Measurements from ENCODE around the gene ZNF804A. TPM values are rescaled to one million over a fixed set of nuclear protein-coding genes. Genes with fewer than 3 reads are reported as not detected.
"Not testable (repeated sequence)": the region's sequence is repeated elsewhere in the genome, so short reads cannot be mapped to it uniquely, and the experiment has no call there.

The ZNF804A gene
- total and polyA plus RNA-seq, 2 experiments from 2014 or later = 0.65 to 0.70 TPM

GRCh38 chr2:184734338-184734737 is 136.0 kb downstream of the ZNF804A start:
- Histone ChIP-seq H2AFZ (no peak overlapping the region), H3K79me2 (ENCODE audit: insufficient read depth) (no peaks in the 10 kb centered on the region), H3K9ac (no peak overlapping the region), H3K4me1 (ENCODE audit: insufficient read depth) (no peaks in the 10 kb centered on the region), H4K20me1 (ENCODE audit: insufficient read depth) (no peaks in the 10 kb centered on the region), H3K27me3 (replicated peaks; ENCODE audit: insufficient read depth) (no peaks in the 10 kb centered on the region), H3K9me3 (ENCODE audit: low read depth) (no peaks in the 10 kb centered on the region), H3K4me2 (ENCODE audit: unreplicated experiment) (no peak overlapping the region), H3F3A (ENCODE audit: insufficient read depth) (no peaks in the 10 kb centered on the region), H3K9me2 (ENCODE audit: insufficient read depth) (no peaks in the 10 kb centered on the region), H3K4me3 (no peak overlapping the region), H3K27ac (no peak overlapping the region), H3K36me3 (ENCODE audit: low read depth) (no peaks in the 10 kb centered on the region)
- DNase-seq = peak; percentile 31
- in situ Hi-C loops (cut with MboI) = no loop called here
- TF ChIP-seq EZH2 (IDR thresholded peaks at IDR 0.05; ENCODE audit: insufficient read depth, poor library complexity, severe bottlenecking) = no peak
- no peak for TF ChIP-seq EZH2phosphoT487 (IDR thresholded peaks at IDR 0.05; ENCODE audit: insufficient read depth, low read depth)

GRCh38 chr2:184735611-184736010 is 137.3 kb downstream of the ZNF804A start:
- in situ Hi-C loops (cut with MboI) = no loop called here
- Histone ChIP-seq H3K9me3 (ENCODE audit: low read depth) (no peaks in the 10 kb centered on the region), H3K27ac (no peak overlapping the region), H3K9ac (no peak overlapping the region), H3K4me1 (ENCODE audit: insufficient read depth) (no peaks in the 10 kb centered on the region), H3K36me3 (ENCODE audit: low read depth) (no peaks in the 10 kb centered on the region), H3K27me3 (replicated peaks; ENCODE audit: insufficient read depth) (no peaks in the 10 kb centered on the region), H3K79me2 (ENCODE audit: insufficient read depth) (no peaks in the 10 kb centered on the region), H3K9me2 (ENCODE audit: insufficient read depth) (no peaks in the 10 kb centered on the region), H3K4me3 (no peak overlapping the region), H3F3A (ENCODE audit: insufficient read depth) (no peaks in the 10 kb centered on the region), H2AFZ (no peak overlapping the region), H3K4me2 (ENCODE audit: unreplicated experiment) (no peak overlapping the region), H4K20me1 (ENCODE audit: insufficient read depth) (no peaks in the 10 kb centered on the region)
- 97% methylated on average over 1 of the region's 1 CpG for WGBS, 2 experiments (ENCODE audit: low coverage in 1 of 2, low lambda C conversion rate in 2 of 2, missing lambda C conversion rate in 2 of 2)
- TF ChIP-seq EZH2phosphoT487 (IDR thresholded peaks at IDR 0.05; ENCODE audit: insufficient read depth, low read depth) (no peak), EZH2 (IDR thresholded peaks at IDR 0.05; ENCODE audit: insufficient read depth, poor library complexity, severe bottlenecking) (no peak)
- DNase-seq = no peak

GRCh38 chr2:184743096-184743495 is 144.8 kb downstream of the ZNF804A start:
- Histone ChIP-seq H3K27me3 (replicated peaks; ENCODE audit: insufficient read depth) (no peaks in the 10 kb centered on the region), H2AFZ (no peak overlapping the region), H3K9ac (no peak overlapping the region), H3K4me3 (no peak overlapping the region), H3K4me1 (ENCODE audit: insufficient read depth) (0 out of 2 replicates have a peak, but pooled peaks cover 4% of the 10 kb centered on the region), H3K9me2 (ENCODE audit: insufficient read depth) (no peaks in the 10 kb centered on the region), H3K36me3 (ENCODE audit: low read depth) (no peaks in the 10 kb centered on the region), H3K9me3 (ENCODE audit: low read depth) (no peaks in the 10 kb centered on the region), H4K20me1 (ENCODE audit: insufficient read depth) (no peaks in the 10 kb centered on the region), H3K27ac (no peak overlapping the region), H3K79me2 (ENCODE audit: insufficient read depth) (no peaks in the 10 kb centered on the region), H3K4me2 (ENCODE audit: unreplicated experiment) (no peak overlapping the region), H3F3A (ENCODE audit: insufficient read depth) (no peaks in the 10 kb centered on the region)
- TF ChIP-seq EZH2 (IDR thresholded peaks at IDR 0.05; ENCODE audit: insufficient read depth, poor library complexity, severe bottlenecking) (no peak), EZH2phosphoT487 (IDR thresholded peaks at IDR 0.05; ENCODE audit: insufficient read depth, low read depth) (no peak)
- WGBS, 2 experiments (ENCODE audit: low coverage in 1 of 2, low lambda C conversion rate in 2 of 2, missing lambda C conversion rate in 2 of 2) = 56 to 63% methylated on average over 1 of the region's 1 CpG
- in situ Hi-C loops (cut with MboI) = no loop called here
- peak; percentile 34 for DNase-seq

- in situ Hi-C loops (cut with MboI) = no loop called here
- Histone ChIP-seq H3K9me3 (ENCODE audit: low read depth) (no peaks in the 10 kb centered on the region), H3K4me3 (no peak overlapping the region), H3K9me2 (ENCODE audit: insufficient read depth) (no peaks in the 10 kb centered on the region), H4K20me1 (ENCODE audit: insufficient read depth) (no peaks in the 10 kb centered on the region), H3K4me1 (ENCODE audit: insufficient read depth) (no peaks in the 10 kb centered on the region), H3K36me3 (ENCODE audit: low read depth) (no peaks in the 10 kb centered on the region), H3K27me3 (replicated peaks; ENCODE audit: insufficient read depth) (no peaks in the 10 kb centered on the region), H3K4me2 (ENCODE audit: unreplicated experiment) (no peak overlapping the region), H2AFZ (no peak overlapping the region), H3K27ac (no peak overlapping the region), H3K79me2 (ENCODE audit: insufficient read depth) (no peaks in the 10 kb centered on the region), H3K9ac (no peak overlapping the region), H3F3A (ENCODE audit: insufficient read depth) (no peaks in the 10 kb centered on the region)
- DNase-seq = no peak
- WGBS, 2 experiments (ENCODE audit: low coverage in 1 of 2, low lambda C conversion rate in 2 of 2, missing lambda C conversion rate in 2 of 2) = 80 to 83% methylated on average over 1 of the region's 1 CpG
- no peak for TF ChIP-seq EZH2 (IDR thresholded peaks at IDR 0.05; ENCODE audit: insufficient read depth, poor library complexity, severe bottlenecking)
- no peak for TF ChIP-seq EZH2phosphoT487 (IDR thresholded peaks at IDR 0.05; ENCODE audit: insufficient read depth, low read depth)
Observed at GRCh38 chr2:184756161-184756560, 157.8 kb downstream of the ZNF804A start.

GRCh38 chr2:184756885-184757284 is 158.6 kb downstream of the ZNF804A start:
- WGBS, 2 experiments (ENCODE audit: low coverage in 1 of 2, low lambda C conversion rate in 2 of 2, missing lambda C conversion rate in 2 of 2) = 16 to 18% methylated on average over 2 of the region's 2 CpGs
- in situ Hi-C loops (cut with MboI) = no loop called here
- H3K36me3 ChIP-seq (ENCODE audit: low read depth) = no peaks in the 10 kb centered on the region
- no peak overlapping the region for H3K27ac ChIP-seq
- no peaks in the 10 kb centered on the region for H3F3A ChIP-seq (ENCODE audit: insufficient read depth)
- H3K9me3 ChIP-seq (ENCODE audit: low read depth) = no peaks in the 10 kb centered on the region
- TF ChIP-seq EZH2 (IDR thresholded peaks at IDR 0.05; ENCODE audit: insufficient read depth, poor library complexity, severe bottlenecking) (no peak), EZH2phosphoT487 (IDR thresholded peaks at IDR 0.05; ENCODE audit: insufficient read depth, low read depth) (no peak)
- no peaks in the 10 kb centered on the region for H3K4me1 ChIP-seq (ENCODE audit: insufficient read depth)
- H3K27me3 ChIP-seq (replicated peaks; ENCODE audit: insufficient read depth) = no peaks in the 10 kb centered on the region
- no peaks in the 10 kb centered on the region for H3K9me2 ChIP-seq (ENCODE audit: insufficient read depth)
- no peaks in the 10 kb centered on the region for H4K20me1 ChIP-seq (ENCODE audit: insufficient read depth)
- H2AFZ ChIP-seq = peak overlapping the region; percentile 15; the same call in 1 of the 2 replicates
- H3K4me3 ChIP-seq = no peak overlapping the region
- no peak overlapping the region for H3K4me2 ChIP-seq (ENCODE audit: unreplicated experiment)
- no peaks in the 10 kb centered on the region for H3K79me2 ChIP-seq (ENCODE audit: insufficient read depth)
- DNase-seq = no peak
- no peak overlapping the region for H3K9ac ChIP-seq

GRCh38 chr2:184759557-184760255 is 161.4 kb downstream of the ZNF804A start:
- H3K36me3 ChIP-seq (ENCODE audit: low read depth); in situ Hi-C loops (cut with MboI); H3K4me3 ChIP-seq; H3K27ac ChIP-seq; H3K4me1 ChIP-seq (ENCODE audit: insufficient read depth); H3F3A ChIP-seq (ENCODE audit: insufficient read depth); H3K4me2 ChIP-seq (ENCODE audit: unreplicated experiment); H4K20me1 ChIP-seq (ENCODE audit: insufficient read depth); H3K79me2 ChIP-seq (ENCODE audit: insufficient read depth); H2AFZ ChIP-seq; H3K9me2 ChIP-seq (ENCODE audit: insufficient read depth); H3K27me3 ChIP-seq (replicated peaks; ENCODE audit: insufficient read depth); H3K9me3 ChIP-seq (ENCODE audit: low read depth); H3K9ac ChIP-seq; DNase-seq: not testable (repeated sequence)
- WGBS, 2 experiments (ENCODE audit: low coverage in 1 of 2, low lambda C conversion rate in 2 of 2, missing lambda C conversion rate in 2 of 2) = 80 to 83% methylated on average over 6 of the region's 6 CpGs

All from GM23248 (cell line).